ENCODE measurements around the gene DDX42. TPM values are rescaled to one million over a fixed set of nuclear protein-coding genes. Genes with fewer than 3 reads are reported as not detected.
"Not testable (repeated sequence)": the region's sequence is repeated elsewhere in the genome, so short reads cannot be mapped to it uniquely, and the experiment has no call there.

The DDX42 gene
- total RNA-seq, 1 donor from 2014 or later = 110 TPM

DNA sequence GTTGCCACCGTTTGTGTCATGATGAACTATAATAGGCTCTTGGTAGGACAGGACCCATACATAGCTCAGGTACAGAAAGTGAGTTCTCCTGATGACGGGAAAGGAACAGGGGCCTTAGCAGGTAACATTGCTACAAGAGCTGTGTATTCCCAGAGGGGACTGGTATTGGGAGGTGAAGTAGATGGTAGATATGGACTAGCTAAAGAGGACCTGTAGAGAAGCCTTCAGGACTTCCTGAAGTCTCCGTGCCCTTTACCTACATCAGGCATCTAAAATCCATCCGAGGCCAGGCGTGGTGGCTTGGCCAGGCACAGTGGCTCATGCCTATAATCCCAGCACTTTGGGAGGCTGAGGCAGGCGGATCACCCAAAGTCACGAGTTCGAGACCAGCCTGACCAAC lies 81.2 kb downstream of the DDX42 start:
- Mint-ChIP-seq H3K4me1 (ENCODE audit: unreplicated experiment) (no peaks in the 10 kb centered on the region), H3K27ac (ENCODE audit: unreplicated experiment) (no peak overlapping the region), H3K4me3 (ENCODE audit: unreplicated experiment) (no peak overlapping the region), H3K9me3 (ENCODE audit: unreplicated experiment) (no peaks in the 10 kb centered on the region), H3K36me3 (ENCODE audit: low read depth, unreplicated experiment) (no peaks in the 10 kb centered on the region), H3K27me3 (ENCODE audit: unreplicated experiment) (peaks cover 6% of the 10 kb centered on the region)
- DNase-seq (ENCODE audit: low spot score) = no peak
- TF ChIP-seq, protein P1, sequence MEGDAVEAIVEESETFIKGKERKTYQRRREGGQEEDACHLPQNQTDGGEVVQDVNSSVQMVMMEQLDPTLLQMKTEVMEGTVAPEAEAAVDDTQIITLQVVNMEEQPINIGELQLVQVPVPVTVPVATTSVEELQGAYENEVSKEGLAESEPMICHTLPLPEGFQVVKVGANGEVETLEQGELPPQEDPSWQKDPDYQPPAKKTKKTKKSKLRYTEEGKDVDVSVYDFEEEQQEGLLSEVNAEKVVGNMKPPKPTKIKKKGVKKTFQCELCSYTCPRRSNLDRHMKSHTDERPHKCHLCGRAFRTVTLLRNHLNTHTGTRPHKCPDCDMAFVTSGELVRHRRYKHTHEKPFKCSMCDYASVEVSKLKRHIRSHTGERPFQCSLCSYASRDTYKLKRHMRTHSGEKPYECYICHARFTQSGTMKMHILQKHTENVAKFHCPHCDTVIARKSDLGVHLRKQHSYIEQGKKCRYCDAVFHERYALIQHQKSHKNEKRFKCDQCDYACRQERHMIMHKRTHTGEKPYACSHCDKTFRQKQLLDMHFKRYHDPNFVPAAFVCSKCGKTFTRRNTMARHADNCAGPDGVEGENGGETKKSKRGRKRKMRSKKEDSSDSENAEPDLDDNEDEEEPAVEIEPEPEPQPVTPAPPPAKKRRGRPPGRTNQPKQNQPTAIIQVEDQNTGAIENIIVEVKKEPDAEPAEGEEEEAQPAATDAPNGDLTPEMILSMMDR (IDR thresholded peaks at IDR 0.05; ENCODE audit: unreplicated experiment) = no peak

DNA sequence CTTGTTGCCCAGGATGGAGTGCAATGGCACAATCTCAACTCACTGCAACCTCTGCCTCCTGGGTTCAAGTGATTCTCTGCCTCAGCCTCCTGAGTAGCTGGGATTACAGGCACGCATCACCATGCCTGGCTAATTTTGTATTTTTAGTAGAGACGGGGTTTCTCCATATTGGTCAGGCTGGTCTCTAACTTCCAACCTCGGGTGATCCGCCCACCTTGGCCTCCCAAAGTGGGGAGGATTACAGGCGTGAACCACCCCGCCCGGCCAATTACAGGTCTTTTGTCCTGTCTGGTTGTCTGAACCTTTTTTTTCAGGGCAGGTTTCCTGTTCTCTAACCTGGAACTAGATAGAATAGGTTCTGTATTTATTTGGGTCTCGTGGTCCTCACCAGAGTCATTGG lies 82.5 kb downstream of the DDX42 start:
- H3K4me3 Mint-ChIP-seq (ENCODE audit: unreplicated experiment); H3K4me1 Mint-ChIP-seq (ENCODE audit: unreplicated experiment); DNase-seq (ENCODE audit: low spot score); H3K9me3 Mint-ChIP-seq (ENCODE audit: unreplicated experiment); H3K27ac Mint-ChIP-seq (ENCODE audit: unreplicated experiment); H3K36me3 Mint-ChIP-seq (ENCODE audit: low read depth, unreplicated experiment); H3K27me3 Mint-ChIP-seq (ENCODE audit: unreplicated experiment): not testable (repeated sequence)

DNA sequence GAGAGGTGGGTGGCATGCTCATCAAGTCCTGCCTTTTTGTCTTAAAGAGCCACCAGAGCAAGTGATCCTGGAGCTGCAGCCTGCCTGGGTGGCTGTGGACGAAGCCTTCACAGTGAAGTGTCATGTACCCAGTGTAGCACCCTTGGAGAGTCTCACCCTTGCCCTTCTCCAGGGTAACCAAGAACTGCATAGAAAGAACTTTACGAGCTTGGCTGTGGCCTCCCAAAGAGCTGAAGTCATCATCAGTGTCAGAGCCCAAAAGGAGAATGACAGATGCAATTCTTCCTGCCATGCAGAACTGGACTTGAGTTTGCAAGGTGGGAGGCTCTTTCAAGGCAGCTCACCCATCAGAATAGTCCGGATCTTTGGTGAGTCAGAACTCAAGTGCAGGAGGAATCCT lies 85.3 kb downstream of the DDX42 start:
- no peak for DNase-seq (ENCODE audit: low spot score)
- H3K9me3 Mint-ChIP-seq (ENCODE audit: unreplicated experiment) = no peaks in the 10 kb centered on the region
- no peak overlapping the region for H3K4me3 Mint-ChIP-seq (ENCODE audit: unreplicated experiment)
- H3K36me3 Mint-ChIP-seq (ENCODE audit: low read depth, unreplicated experiment) = no peaks in the 10 kb centered on the region
- TF ChIP-seq, protein P1 (IDR thresholded peaks at IDR 0.05; ENCODE audit: unreplicated experiment) = no peak
- H3K27ac Mint-ChIP-seq (ENCODE audit: unreplicated experiment) = no peak overlapping the region
- peaks cover 9% of the 10 kb centered on the region for H3K27me3 Mint-ChIP-seq (ENCODE audit: unreplicated experiment)
- H3K4me1 Mint-ChIP-seq (ENCODE audit: unreplicated experiment) = no peaks in the 10 kb centered on the region

DNA sequence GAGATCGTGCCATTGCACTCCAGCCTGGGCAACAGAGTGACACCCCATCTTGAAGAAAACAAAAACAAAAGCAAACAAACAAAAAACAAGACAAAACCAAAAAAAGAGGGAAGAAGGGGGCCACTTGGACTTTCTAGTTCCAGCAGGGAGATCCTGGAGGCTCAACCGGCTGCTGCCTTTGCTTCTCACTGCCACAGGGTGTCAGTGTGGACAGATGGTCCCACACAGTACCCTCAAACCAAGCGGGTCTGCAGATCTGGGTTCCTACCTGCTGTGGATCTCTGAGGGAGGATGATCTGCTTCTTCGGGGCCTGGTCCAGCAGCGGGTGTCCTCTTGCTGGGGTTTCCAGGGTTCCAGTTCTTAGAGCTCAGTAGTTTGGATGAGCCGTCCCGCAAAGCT lies 92.7 kb downstream of the DDX42 start:
- H3K27me3 Mint-ChIP-seq (ENCODE audit: unreplicated experiment); H3K4me3 Mint-ChIP-seq (ENCODE audit: unreplicated experiment); DNase-seq (ENCODE audit: low spot score); H3K9me3 Mint-ChIP-seq (ENCODE audit: unreplicated experiment); H3K27ac Mint-ChIP-seq (ENCODE audit: unreplicated experiment); H3K36me3 Mint-ChIP-seq (ENCODE audit: low read depth, unreplicated experiment); H3K4me1 Mint-ChIP-seq (ENCODE audit: unreplicated experiment): not testable (repeated sequence)

Other genes with a start within 250 kb of the DDX42 start
- 123 TPM for gene DCAF7, start 223.7 kb upstream of the DDX42 start, total RNA-seq (ENCODE audit: unreplicated experiment)
- 19.4 TPM for gene TACO1, start 173.3 kb upstream of the DDX42 start, total RNA-seq (ENCODE audit: unreplicated experiment)
- gene MAP3K3, start 151.8 kb upstream of the DDX42 start, total RNA-seq (ENCODE audit: unreplicated experiment) = 112 TPM
- gene LIMD2, start 74.0 kb upstream of the DDX42 start, total RNA-seq (ENCODE audit: unreplicated experiment) = 132 TPM
- 51.8 TPM for gene STRADA, start 32.4 kb upstream of the DDX42 start, total RNA-seq (ENCODE audit: unreplicated experiment)
- gene CCDC47, start 573 bp upstream of the DDX42 start, total RNA-seq (ENCODE audit: unreplicated experiment) = 58.0 TPM
- 124 TPM for gene PSMC5, start 53.3 kb downstream of the DDX42 start, total RNA-seq (ENCODE audit: unreplicated experiment)
- gene FTSJ3, start 53.5 kb downstream of the DDX42 start, total RNA-seq (ENCODE audit: unreplicated experiment) = 48.6 TPM
- gene SMARCD2, start 68.5 kb downstream of the DDX42 start, total RNA-seq (ENCODE audit: unreplicated experiment) = 57.3 TPM
- not detected for gene CSH2, start 99.5 kb downstream of the DDX42 start, total RNA-seq (ENCODE audit: unreplicated experiment)
- gene GH2, start 107.8 kb downstream of the DDX42 start, total RNA-seq (ENCODE audit: unreplicated experiment) = not detected
- not detected for gene CSH1, start 122.4 kb downstream of the DDX42 start, total RNA-seq (ENCODE audit: unreplicated experiment)
- gene CSHL1, start 137.1 kb downstream of the DDX42 start, total RNA-seq (ENCODE audit: unreplicated experiment) = not detected
- gene GH1, start 144.7 kb downstream of the DDX42 start, total RNA-seq (ENCODE audit: unreplicated experiment) = not detected
- 3.4 TPM for gene CD79B, start 158.2 kb downstream of the DDX42 start, total RNA-seq (ENCODE audit: unreplicated experiment)
- gene SCN4A, start 198.7 kb downstream of the DDX42 start, total RNA-seq (ENCODE audit: unreplicated experiment) = 0.95 TPM
- 25.3 TPM for gene PRR29, start 224.2 kb downstream of the DDX42 start, total RNA-seq (ENCODE audit: unreplicated experiment)
- 52.1 TPM for gene ICAM2, start 246.5 kb downstream of the DDX42 start, total RNA-seq (ENCODE audit: unreplicated experiment)

Measured in endothelial cell (in vitro differentiated cells).